HG02943 (cell line): ENCODE data around the gene KCTD7.
"Not testable (repeated sequence)": the region's sequence is repeated elsewhere in the genome, so short reads cannot be mapped to it uniquely, and the experiment has no call there.

ENCODE experiments used
- ATAC-seq: cut with Tn5 transposase; IDR thresholded peaks from one replicate; pipeline ENCODE4 v1.9.1; 2021; ENCODE audit warnings: mild to moderate bottlenecking, low read depth, moderate library complexity; ENCODE audit not compliant: unreplicated experiment

KCTD7 gene

GRCh38 chr7:66643395-66643794 lies 14.7 kb downstream of the KCTD7 start:
- no peak for ATAC-seq

DNA sequence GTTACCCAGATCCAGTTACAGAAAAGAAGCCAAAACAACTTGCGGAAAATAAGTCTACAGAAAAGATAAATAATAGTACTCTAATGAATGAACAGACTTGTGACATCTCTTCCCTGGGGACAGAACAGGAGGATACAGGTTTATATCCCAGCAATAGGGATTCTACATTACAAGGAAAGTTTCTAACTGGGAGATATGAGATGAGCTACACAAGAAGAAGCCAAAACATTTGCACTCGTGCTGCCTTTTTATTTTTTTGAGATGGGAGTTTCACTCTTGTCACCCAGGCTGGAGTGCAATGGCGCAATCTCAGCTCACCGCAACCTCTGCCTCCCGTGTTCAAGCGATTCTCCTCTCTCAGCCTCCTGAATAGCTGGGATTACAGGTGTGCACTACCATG lies 22.3 kb downstream of the KCTD7 start:
- ATAC-seq: not testable (repeated sequence)

DNA sequence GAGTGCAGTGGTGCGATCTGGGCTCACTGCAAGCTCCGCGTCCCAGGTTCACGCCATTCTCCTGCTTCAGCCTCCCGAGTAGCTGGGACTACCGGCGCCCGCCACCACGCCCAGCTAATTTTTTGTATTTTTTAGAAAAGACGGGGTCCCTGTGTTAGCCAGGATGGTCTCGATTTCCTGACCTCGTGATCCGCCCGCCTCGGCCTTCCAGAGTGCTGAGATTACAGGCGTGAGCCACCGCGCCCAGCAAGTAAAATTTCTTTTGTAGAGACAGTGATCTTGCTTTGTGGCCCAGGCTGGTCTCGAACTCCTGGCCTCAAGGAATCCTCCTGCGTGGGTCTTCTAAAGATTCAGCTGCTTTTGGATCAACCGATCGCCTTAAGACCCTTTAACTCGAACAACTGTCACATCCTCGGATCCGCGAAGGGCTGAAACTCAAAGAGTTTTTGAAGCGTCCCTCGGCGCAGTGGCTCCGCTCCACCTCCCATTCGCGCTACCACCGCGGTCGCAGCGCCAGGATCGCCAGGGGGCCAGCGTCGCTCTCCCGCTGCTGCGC lies 25.1 kb downstream of the KCTD7 start:
- not testable (repeated sequence) for ATAC-seq

GRCh38 chr7:66654275-66655112 lies 25.8 kb downstream of the KCTD7 start:
- peak; percentile 95 for ATAC-seq

DNA sequence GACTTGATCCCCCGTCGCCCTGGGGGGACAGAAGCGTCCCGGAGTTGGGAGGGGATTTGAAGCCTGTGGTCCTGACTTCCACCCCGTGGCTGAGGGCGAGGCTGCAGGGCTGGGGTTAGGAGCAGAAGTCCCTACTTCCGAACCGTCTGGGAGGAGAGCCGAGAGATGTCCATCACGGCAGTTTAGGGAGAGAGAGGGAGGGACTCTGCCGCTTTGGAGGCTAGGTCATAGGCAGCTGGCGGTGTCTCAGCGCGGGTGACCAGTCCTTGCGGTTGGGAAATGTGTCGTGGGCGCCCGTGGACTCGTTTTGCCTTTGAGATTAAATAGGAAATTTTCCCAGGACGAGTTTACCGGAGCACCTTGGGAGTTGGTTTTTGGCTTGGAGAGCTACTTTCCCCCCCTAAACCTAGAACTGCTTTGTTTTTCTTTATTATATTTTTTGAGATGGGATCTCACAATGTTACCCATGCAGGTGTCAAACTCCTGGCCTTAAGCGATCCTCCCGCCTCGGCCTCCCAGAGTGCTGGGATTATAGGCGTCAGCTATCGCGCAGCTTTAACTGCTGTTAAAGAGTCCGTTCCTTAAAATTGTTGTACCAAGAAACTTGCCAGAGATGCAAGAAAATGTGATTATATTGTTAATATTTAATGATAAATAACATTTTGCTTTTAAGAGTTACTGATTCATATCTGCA lies 26.6 kb downstream of the KCTD7 start:
- not testable (repeated sequence) for ATAC-seq

GRCh38 chr7:66655826-66656485 lies 27.3 kb downstream of the KCTD7 start:
- ATAC-seq: not testable (repeated sequence)

GRCh38 chr7:66657798-66658197 lies 29.1 kb downstream of the KCTD7 start:
- no peak for ATAC-seq

GRCh38 chr7:66662646-66663264 lies 34.1 kb downstream of the KCTD7 start:
- ATAC-seq: no peak

DNA sequence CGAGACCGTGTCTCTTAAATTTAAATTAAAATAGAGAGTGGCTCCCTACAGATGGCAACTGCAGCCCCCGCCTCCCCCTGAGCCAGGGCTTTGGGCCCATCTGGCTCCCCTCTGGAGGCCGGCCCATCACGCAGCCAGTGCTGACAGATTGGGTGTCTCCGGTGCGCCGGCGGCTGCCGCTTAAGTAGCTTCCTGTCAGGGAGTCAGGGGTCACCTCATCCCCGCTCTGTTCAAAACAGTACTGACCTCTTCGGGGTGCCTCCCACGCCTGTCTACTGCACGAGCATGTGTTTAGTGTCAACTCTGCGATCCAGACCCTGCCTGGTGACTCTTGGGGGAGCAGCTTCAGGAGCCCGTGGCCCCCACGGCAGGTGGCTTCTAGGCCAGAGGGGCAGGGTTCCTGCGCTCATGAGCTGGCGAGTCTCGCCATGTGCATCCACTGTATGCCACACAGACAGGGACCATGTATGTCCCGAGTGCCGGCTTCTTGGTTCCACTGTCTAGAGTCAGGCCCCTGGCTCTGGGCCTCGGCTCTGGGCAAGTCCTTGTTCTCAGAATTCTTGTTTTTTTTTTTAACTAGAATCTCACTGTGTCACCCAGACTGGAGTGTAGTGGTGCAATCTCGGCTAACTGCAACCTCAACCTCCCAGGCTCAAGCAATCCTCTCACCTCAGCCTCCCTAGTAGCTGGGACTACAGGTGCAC lies 36.1 kb downstream of the KCTD7 start:
- ATAC-seq: no peak

DNA sequence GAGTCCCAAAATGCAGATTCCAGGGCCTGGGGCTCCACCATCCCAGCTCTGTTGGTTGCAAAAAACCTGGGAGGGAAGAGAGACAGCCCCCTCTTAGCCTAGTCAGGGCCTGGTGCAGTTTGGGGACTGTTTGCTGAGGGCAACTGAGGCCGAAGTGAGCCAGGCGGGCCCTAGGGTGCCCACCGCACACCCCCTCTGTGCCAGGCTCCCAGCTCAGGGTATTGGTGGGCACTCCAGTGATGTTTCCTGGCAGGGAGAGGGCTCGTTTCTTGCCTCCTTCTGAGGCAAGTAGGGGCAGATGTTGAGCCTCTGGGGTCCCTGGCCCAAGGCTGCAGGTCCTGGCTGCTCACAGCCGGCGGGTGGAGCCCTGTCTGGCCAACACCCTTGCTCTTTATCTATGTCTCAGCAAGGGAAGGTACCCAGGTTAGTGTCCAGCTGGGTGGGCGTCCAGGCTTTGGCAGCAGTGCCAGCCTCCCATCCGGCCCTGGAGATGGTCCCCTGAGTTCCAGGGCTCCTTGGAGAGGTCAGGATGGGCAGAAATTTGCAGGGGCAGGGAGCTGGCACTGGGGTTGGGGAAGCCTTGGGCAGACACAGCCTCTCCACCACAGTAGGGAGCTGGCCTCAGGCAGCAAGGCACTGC lies 37.8 kb downstream of the KCTD7 start:
- ATAC-seq: no peak

DNA sequence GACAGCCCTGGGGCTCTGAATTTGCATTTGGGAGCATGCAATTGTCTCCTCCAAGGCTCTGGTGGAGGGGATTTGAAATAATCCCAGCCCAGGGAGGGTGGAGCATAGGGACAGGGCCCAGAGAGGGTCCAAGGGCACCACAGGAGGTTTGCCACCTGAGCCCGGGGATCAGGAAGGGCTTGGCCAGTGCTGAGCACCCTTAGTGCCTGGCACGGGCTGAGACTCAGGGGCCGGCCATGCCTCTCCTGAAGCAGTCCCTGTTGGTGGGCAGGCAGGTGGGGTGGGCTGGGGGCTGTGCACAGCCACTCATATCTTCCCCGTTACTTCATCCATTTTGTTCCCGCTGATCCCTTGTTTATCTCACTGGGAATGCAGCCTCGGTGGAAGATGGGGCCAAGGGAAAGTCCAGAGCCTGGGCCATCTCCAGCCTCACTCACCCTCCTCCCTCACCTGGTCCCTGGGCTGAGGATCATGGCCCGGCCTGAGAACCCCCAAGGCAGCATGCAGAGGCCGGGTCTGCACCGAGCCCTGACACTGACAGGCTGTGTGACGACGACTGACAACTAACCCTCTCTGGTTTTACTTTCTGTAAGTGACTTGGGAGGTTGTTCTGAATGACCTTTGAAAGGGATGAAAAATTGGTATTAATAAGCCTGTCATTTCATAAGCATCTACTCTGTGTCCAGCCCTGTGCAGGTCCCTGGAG lies 38.5 kb downstream of the KCTD7 start:
- no peak for ATAC-seq

GRCh38 chr7:66668112-66668511 lies 39.4 kb downstream of the KCTD7 start:
- no peak for ATAC-seq

DNA sequence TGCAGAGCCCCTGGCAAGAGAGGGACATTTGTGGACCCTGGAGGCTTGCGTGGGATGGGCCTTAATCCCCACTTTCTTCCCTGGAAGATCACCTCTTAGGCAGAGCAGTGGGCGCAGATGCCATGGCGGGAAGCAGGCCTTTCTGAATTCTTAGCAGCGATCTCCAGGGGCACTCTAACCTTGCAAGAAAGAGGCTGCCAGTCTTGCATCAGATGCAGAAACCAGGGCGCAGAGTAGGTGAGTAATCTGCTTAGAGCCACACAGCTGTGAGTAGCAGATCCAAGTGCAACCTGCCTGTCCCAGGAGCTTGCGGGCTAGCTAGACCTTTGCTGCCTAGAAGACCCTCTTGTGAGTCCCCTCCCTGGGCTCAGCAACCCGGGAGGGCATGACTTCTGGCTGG lies 40.0 kb downstream of the KCTD7 start:
- ATAC-seq: no peak

- ATAC-seq: no peak
Observed at GRCh38 chr7:66669088-66669487, 40.4 kb downstream of the KCTD7 start.

GRCh38 chr7:66669496-66669895 lies 40.8 kb downstream of the KCTD7 start:
- ATAC-seq: no peak

DNA sequence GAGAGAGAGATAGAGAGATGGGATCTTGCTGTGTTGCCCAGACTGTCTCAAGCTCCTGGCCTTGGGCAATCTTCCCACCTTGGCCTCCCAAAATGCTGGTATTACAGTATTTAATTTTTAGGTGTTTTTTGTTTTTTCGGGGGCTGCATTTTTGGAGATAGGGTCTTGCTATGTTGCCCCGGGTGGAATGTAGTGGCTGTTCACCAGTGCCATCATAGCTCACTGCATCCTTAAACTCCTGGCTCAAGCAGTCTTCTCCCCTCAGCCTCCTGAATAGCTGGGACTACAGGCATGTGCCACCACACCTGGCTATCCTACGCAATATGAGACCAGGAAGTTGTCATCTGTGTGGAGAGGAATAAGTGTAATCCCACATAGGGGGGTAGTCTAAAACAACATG lies 42.4 kb downstream of the KCTD7 start:
- ATAC-seq: no peak

- not testable (repeated sequence) for ATAC-seq
Observed at GRCh38 chr7:66671486-66671885, 42.8 kb downstream of the KCTD7 start.

DNA sequence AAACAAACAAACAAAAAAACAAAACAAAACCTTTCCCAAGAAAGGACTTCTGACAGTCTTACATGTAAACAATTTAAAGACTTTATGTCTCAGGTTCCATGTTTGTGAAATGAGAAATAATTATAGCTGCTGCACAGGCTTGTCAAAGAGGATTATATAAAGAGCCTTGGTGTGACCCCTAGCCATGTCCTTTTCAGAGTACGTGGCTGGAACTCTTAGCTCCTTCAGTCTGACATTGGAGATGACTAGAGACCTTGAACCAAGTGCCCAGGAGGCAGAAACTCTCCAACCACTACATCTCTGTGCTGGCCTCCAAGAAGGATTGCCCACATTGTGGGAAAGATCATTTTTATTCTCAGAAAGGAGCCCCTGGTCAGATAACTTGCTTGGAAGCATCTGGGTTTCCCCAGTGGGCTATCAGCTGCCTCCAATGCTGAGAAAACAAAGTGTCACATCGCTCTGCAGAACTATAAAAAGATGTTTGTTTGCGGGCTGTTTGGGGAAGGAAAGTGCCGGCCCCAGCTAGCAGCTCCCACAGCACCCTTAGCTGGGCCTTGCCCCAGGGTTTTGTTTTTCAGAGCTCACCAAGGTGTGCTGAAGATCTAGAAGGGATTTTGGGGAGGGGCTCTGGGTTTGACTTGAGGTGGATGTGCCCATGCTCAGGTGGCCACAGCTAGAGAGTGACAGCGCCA lies 43.9 kb downstream of the KCTD7 start:
- not testable (repeated sequence) for ATAC-seq
